HT-29 (cell line): Measurements from ENCODE around the gene AHCYL2. TPM values are rescaled to one million over a fixed set of nuclear protein-coding genes. Genes with fewer than 3 reads are reported as not detected.
"Not testable (repeated sequence)": the region's sequence is repeated elsewhere in the genome, so short reads cannot be mapped to it uniquely, and the experiment has no call there.

Experiments used
- DNase-seq: peaks from one replicate; pipeline ENCODE4 v3.0.0-alpha.2; 2015; ENCODE audit warnings: low spot score
- total RNA-seq: library from RNA; depleted of rRNA; stranded (reverse); fragments of >200 nt; shearing (Covaris generic); gene quantifications from 2 replicates; pipeline ENCODE4 v1.2.3, GENCODE V29; 2014

The AHCYL2 gene
- total RNA-seq, 1 experiment from 2014 or later, result 8.6 TPM

GRCh38 chr7:129209067-129209926 lies 15.5 kb upstream of the AHCYL2 start:
- DNase-seq, result no peak

- peak; percentile 79 for DNase-seq
Measured at GRCh38 chr7:129210256-129210988, 14.4 kb upstream of the AHCYL2 start.

- DNase-seq, result no peak
Measured at GRCh38 chr7:129210989-129211312, 13.9 kb upstream of the AHCYL2 start.

GRCh38 chr7:129212126-129212525 lies 12.7 kb upstream of the AHCYL2 start:
- no peak for DNase-seq

- DNase-seq, result no peak
Measured at GRCh38 chr7:129212596-129212995, 12.2 kb upstream of the AHCYL2 start.

- DNase-seq, result peak; percentile 42
Measured at GRCh38 chr7:129213828-129214227, 11.0 kb upstream of the AHCYL2 start.

- DNase-seq, result not testable (repeated sequence)
Measured at GRCh38 chr7:129215691-129216090, 9.1 kb upstream of the AHCYL2 start.

GRCh38 chr7:129216101-129216715 lies 8.6 kb upstream of the AHCYL2 start:
- DNase-seq, result not testable (repeated sequence)

- not testable (repeated sequence) for DNase-seq
Measured at GRCh38 chr7:129216821-129217416, 7.9 kb upstream of the AHCYL2 start.

GRCh38 chr7:129218514-129219062 lies 6.2 kb upstream of the AHCYL2 start:
- peak; percentile 95 for DNase-seq

- DNase-seq, result not testable (repeated sequence)
Measured at GRCh38 chr7:129219166-129219565, 5.7 kb upstream of the AHCYL2 start.

GRCh38 chr7:129222064-129222463 lies 2.8 kb upstream of the AHCYL2 start:
- no peak for DNase-seq

GRCh38 chr7:129225206-129225930 lies 538 bp downstream of the AHCYL2 start:
- DNase-seq, result peak; percentile 71

- no peak for DNase-seq
Measured at GRCh38 chr7:129225931-129226572, 1.2 kb downstream of the AHCYL2 start.

GRCh38 chr7:129227646-129228578 lies 3.1 kb downstream of the AHCYL2 start:
- DNase-seq, result no peak

GRCh38 chr7:129228633-129229032 lies 3.8 kb downstream of the AHCYL2 start:
- DNase-seq, result no peak

- no peak for DNase-seq
Measured at GRCh38 chr7:129231666-129232065, 6.8 kb downstream of the AHCYL2 start.

GRCh38 chr7:129238546-129238945 lies 13.7 kb downstream of the AHCYL2 start:
- no peak for DNase-seq

GRCh38 chr7:129240119-129240820 lies 15.4 kb downstream of the AHCYL2 start:
- no peak for DNase-seq
